HG03103 (cell line): Measurements from ENCODE around the gene CFTR.

Experiments
- ATAC-seq: cut with Tn5 transposase; IDR thresholded peaks from one replicate; pipeline ENCODE4 v1.9.1; 2021; ENCODE audit warnings: low read depth; ENCODE audit not compliant: unreplicated experiment

The CFTR gene

DNA sequence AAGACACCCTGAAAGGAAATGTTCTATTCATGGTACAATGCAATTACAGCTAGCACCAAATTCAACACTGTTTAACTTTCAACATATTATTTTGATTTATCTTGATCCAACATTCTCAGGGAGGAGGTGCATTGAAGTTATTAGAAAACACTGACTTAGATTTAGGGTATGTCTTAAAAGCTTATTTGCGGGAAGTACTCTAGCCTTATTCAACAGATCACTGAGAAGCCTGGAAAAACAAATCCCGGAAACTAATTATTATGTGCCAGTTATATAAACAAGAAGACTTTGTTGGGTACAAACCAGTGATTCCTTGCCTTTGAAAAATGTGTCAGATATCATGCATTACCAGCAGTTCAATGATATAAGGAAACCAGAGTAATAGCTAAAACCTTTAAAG lies 160.1 kb downstream of the CFTR start:
- ATAC-seq: no peak

DNA sequence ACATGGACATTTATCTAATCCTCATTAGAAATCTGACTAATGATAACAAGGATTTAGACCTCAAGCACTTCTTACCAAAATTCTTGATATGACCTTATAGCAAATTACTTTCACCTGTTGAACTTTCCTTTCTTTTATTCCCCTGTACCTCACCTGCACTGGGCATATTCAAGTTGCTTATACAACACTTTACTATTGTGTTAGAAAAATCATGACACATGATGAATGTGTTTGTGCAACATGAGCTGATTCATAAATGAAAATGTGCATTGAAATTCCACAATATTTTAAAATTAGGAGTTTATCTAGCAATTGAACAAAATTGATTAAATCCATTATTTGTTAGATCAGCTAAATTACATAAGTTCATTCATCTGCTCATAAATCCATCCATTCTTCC lies 160.6 kb downstream of the CFTR start:
- no peak for ATAC-seq

DNA sequence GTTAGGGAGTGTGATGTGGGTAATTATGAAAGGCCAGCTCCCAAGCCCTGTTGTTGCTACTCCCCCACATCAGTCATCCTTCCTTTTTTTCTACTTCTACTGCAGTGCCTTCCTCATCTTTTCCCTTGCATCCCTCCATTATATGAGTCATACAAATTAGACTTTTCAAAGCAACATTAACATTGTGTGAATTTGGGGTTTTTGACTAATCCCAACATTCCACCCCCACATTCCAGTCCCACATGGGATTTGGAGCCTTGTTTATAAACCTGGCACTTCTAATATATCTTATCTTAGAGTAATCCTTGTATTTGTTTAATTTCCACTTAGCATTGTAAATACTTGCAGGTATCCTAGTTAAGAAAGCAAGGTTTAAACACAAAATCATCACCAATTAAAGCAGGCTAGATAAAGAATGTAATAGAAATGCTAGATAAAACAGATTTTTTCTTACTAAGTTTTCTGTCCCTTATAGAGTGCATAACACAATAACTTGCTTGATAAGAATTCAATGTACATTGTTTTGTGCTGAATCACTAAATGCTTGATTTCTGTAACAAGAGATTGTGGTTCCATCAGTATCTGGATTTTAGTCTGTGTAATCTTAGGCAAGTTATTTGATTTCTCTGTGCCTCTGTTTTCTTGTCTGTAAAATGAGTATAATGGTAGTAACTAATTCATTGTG lies 165.8 kb downstream of the CFTR start:
- no peak for ATAC-seq

DNA sequence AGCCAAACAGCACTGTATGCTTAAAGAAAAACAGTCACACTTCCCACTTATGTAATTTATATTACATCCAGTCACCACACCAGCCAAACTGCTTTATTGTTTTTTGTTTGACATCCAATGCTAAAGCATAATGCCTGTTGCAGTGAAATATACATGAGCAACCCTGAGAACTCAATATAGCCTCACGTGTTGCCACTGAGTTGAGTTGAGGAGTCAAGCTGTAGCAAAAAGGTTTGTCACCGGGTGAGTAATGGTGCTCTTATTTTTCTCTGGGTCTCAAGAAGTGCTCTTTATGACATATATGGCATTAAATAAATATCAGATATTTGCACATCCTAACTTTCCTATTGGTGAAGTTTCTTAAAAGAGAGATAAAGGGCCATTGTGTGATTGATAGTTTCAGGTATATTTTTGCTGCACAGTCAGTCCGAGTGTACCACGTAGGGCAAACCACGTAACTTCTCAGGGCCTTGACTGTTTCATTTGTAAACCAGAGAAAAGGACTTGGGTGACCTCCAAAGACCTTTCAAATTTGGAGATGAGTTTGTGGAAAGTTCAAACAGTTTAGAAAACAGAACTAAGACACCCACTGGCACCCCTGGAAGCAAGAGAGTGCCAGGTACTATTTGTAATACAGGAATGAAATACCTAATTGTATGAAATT lies 168.5 kb downstream of the CFTR start:
- no peak for ATAC-seq

DNA sequence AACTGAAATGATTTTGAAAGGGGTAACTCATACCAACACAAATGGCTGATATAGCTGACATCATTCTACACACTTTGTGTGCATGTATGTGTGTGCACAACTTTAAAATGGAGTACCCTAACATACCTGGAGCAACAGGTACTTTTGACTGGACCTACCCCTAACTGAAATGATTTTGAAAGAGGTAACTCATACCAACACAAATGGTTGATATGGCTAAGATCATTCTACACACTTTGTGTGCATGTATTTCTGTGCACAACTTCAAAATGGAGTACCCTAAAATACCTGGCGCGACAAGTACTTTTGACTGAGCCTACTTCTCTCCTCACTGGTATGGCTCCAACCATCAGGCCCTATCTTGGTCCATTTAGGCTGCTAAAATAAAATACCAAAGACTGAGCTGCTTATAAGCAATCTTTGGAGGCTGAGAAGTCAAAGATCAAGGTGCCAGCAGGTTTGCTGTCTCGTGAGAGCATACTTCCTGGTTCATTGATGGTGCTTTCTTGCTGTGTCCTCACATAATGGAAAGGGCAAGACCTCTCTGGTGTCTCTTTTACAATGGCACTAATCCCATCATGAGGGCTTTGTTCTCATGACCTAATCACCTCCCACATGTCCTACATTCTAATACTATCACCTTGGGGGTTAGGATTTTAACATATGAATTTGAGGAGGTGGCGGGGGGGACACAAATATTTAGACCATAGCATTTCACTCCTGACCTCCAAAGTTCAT lies 173.3 kb downstream of the CFTR start:
- ATAC-seq: no peak

DNA sequence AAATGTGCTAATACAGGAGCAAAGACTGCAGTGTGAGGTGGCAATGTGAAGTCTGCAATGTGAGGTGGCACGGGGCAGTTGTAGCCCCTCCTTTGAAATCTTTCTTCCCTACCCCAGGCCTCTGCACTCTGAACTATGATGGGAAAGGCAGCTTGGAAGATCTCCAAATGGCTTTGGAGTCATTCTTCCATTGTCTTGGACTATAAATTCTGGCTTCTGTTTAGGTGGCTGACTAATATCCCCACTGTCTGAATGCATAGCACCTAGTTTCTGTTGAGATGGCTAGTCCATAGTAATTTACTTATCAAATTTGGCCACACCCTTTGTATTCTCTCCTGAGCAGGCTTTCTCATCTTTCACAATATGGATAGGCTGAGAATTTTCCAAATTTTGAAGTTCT lies 175.0 kb downstream of the CFTR start:
- ATAC-seq: no peak

DNA sequence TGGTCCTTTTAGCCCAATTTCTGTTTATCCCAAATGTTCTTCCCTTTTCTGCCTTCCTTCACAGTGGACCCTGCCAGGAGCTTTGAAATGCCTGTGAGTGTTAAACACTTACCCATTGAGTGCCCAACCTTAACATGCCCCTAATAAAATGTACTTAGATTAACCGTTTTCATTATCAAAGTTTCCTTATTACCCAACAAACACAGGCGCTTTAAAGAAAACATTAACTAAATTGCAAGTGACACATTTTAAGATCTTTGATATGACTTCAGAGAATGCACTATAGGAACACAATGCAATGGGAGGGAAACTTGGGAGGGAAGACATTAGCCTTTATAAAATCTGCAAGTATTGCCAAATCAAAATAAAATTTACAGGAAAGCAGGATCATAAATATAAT lies 177.0 kb downstream of the CFTR start:
- no peak for ATAC-seq

DNA sequence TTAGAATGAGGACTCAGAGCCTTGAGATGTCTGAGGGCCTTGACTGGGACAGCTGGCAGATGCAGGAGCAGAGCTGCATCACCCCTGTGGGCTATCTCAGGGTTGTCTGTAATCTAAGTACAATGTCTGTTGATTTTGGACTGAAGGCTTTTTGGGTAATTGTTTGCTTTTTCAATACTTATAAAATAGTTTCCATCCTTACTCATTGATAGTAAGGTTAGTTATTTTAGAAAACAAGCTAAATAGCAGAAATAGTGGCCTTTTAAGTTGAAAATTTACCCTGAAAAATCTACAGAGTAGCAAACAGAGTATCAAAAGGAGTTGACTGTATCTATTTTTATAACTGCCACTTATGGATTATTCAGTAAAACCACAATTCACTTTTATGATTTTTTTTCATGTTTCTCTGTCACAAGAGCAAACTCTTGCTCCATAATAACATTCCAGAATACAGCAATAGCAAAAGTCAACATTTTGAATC lies 179.7 kb downstream of the CFTR start:
- ATAC-seq: no peak

DNA sequence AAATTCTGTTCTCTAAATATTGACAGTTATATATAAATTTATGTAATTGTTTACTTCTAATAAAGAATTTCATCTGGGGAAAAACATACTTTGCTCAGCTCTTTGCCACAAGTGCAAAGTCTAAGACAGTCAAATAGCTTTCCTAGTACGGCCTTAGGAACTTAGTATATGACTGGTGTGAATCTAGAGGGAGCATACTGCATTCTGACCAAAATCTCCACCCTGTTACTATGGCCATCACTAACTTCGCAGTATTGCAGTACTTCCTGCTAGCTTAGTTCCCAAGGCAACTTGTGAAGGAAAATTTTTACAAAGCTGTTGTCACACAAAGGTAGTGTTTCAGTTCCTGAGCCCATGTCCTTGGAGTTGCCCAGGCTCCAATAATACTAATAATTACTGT lies 181.5 kb downstream of the CFTR start:
- ATAC-seq: no peak

DNA sequence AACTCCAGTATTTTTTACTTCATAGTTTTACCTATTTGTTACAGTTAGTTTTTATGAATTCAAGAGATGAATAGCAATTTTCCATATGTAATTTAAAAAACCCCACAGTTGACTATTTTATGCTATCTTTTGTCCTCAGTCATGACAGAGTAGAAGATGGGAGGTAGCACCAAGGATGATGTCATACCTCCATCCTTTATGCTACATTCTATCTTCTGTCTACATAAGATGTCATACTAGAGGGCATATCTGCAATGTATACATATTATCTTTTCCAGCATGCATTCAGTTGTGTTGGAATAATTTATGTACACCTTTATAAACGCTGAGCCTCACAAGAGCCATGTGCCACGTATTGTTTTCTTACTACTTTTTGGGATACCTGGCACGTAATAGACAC lies 184.2 kb downstream of the CFTR start:
- ATAC-seq: no peak

DNA sequence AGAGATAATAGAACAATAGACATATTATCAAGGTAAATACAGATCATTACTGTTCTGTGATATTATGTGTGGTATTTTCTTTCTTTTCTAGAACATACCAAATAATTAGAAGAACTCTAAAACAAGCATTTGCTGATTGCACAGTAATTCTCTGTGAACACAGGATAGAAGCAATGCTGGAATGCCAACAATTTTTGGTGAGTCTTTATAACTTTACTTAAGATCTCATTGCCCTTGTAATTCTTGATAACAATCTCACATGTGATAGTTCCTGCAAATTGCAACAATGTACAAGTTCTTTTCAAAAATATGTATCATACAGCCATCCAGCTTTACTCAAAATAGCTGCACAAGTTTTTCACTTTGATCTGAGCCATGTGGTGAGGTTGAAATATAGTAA lies 185.5 kb downstream of the CFTR start:
- no peak for ATAC-seq

DNA sequence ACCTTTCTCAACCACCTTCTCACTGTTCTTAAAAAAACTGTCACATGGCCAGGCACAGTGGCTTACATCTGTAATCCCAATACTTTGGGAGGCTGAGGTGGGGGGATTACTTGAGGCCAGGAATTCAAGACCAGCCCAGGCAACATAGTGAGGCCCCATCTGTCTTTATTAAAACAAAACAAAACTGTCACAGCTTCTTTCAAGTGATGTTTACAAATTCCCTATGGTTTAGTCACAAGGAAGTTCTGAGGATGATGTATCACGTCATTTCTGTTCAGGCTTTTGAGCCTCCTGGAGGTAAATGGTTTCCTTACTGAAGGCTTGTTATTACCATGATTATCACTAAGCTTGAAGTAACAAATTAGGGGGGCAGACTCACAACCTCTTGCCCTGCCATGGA lies 186.2 kb downstream of the CFTR start:
- ATAC-seq: no peak

DNA sequence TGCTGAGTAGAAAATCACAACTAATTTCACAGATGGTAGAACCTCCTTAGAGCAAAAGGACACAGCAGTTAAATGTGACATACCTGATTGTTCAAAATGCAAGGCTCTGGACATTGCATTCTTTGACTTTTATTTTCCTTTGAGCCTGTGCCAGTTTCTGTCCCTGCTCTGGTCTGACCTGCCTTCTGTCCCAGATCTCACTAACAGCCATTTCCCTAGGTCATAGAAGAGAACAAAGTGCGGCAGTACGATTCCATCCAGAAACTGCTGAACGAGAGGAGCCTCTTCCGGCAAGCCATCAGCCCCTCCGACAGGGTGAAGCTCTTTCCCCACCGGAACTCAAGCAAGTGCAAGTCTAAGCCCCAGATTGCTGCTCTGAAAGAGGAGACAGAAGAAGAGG lies 186.9 kb downstream of the CFTR start:
- ATAC-seq: no peak

DNA sequence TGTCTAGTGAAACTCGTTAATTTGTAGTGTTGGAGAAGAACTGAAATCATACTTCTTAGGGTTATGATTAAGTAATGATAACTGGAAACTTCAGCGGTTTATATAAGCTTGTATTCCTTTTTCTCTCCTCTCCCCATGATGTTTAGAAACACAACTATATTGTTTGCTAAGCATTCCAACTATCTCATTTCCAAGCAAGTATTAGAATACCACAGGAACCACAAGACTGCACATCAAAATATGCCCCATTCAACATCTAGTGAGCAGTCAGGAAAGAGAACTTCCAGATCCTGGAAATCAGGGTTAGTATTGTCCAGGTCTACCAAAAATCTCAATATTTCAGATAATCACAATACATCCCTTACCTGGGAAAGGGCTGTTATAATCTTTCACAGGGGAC lies 187.6 kb downstream of the CFTR start:
- ATAC-seq: no peak

DNA sequence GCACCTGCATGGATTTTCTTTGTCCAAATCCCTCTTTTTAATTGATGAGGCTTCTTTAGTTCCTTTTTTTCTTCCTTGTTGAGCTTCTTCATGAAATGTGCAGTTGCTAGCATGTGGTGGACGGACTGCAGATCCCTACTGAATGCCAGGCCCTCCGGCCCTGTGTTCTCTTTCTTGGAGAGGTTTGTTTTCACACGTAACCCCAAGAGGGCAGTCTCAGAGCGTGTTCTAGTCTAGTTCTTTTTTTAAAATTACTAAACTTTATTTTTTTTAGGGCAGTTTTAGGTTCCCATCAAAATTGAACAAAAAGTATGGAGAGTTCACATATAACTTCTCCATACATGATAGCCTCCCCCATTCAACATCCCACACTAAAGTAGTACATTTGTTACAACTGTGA lies 190.0 kb downstream of the CFTR start:
- no peak for ATAC-seq

DNA sequence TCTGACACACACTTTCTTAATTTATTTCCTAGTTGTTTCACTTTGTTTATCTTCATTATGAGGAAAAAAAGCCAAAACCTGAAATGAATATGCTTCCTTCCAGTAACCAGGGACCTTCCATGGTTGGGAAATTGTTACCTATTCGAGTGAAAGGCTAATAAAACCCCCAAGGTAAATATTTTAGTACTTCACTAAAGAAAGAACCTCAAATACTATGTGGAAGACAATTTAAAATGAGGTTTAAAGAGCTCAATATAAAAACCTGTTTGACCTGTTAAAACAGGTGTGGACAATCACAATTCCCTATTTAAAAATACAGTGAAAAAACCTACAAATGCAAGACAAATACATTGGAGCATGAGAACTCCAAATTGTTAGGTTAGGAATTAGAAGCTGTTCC lies 192.6 kb downstream of the CFTR start:
- ATAC-seq: no peak

DNA sequence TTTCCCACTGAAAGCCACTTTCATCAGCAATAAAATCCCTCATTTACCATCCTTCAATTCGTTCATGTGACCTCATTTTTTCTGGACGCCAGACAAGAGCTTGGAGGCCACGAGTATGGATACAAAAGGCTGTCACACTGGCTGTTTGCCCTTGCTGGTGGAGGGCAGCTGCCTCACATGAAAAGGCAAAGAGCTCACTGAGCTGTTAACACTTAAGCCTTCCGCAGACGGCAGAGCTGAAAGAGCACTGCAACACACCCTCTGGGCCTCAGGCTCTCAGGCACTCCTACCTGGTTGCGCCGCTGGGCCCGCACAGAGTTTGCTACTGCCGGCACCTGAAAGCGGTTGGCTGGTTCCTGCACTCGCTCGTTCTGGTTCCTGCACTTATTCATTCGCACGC lies 193.5 kb downstream of the CFTR start:
- ATAC-seq: no peak

DNA sequence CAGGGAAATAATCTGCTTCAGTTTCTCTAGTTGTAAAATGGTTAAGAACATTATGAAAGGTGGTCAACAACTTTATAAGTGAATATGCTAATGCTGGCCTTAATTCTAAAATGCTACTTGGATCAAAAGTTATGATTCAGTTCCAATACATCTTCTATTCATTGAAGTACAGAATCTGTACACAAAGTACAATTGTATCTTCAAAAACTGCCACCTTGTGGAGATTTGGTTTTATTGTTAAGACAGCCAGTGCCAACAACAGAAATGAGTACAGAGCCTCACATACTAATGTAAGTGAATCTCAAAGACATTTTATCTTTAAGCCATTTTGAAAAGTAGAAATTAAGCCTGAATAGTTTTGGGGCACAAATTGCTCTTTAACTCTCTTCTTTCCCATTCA lies 194.0 kb downstream of the CFTR start:
- peak; percentile 59 for ATAC-seq

DNA sequence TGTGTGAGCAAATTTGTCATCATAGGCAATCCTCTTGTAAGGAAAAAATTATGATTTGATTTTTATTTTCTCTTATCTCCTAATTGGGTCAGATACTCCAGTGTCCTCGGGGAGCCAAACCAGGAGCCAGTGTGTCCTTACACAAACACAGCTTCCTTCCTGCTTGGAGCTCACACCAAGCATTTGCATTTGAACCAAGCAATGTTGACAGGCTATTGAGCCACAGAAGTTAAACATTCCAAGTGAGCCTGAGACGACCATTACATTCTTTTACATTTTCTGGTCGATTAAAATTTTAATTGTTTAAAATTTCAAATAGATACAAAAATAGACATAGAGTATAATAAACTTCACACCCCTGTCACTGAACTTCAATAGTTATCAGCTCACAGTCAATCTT lies 194.8 kb downstream of the CFTR start:
- no peak for ATAC-seq

DNA sequence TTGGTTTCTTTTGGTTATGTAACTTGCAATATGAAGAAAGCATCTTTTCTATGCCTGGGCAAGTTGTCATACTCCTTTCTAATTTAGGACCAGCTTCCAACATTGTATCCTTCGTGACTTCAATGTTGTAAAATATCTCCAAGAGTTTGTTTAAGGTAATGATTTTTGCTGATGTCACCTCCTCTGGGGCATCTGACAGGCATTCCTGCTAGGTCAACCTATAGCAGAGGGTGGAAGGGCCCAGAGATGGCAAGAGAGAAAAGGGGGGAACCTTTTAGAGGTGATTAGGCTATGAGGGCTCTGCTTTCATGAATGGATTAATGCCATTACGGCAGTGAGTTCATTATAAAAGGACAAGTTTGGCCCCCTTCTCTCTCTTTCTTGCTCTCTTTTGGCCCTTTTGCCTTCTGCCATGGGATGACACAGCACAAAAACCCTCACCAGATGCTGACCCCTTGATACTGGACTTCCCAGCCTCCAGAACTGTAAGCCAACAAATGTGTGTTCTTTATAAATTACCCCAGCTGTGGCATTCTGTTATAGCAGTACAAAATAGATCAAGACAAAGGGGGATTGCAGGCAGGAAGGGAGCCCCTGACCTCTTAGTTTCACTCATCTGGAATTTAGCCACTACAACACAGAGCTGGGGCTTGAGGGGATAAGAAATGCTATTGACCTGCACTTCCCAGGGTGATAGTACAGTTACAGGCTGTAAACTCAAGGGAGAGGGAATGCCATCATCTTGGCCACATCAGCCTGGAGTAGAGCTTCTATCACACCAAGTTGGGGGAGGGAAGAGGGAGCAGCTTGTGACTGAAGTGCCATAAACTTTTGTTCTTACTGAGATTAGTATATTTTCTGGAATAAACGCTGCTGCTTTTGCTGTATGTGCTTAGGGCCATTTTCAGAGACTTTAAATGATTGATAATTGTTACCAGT lies 195.9 kb downstream of the CFTR start:
- no peak for ATAC-seq

DNA sequence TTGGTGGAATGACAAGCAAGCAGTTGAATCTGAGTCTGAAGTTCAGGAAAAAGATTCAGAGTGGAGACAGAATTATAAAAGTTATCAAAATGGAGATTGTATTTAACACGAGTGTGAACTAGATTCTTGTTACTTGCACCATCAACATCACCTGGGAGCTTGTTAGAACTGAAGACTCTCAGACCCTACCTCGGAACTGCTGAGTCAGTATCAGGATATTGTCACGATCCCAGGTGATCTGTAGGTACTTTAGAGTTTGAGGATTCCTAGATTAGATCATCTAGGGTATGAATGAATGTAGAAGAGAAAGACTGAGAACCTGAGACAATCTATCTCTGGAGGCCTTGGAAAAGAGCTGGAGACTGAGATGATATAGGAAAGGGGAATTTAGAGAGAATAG lies 199.3 kb downstream of the CFTR start:
- no peak for ATAC-seq
